SK-N-SH (cell line): ENCODE data around the gene ANO4.

Experiments used
- CHD2 ChIP-seq: fragments of 150-350 bp; IDR thresholded peaks from 2 replicates; pipeline ENCODE4 v1.6.1; 2018; ENCODE audit warnings: low read length; ENCODE audit not compliant: partially characterized antibody
- EZH2phosphoT487 ChIP-seq: fragments of 200-600 bp; sonication (generic); IDR thresholded peaks from 2 replicates; pipeline ENCODE4 v1.6.1; 2017; ENCODE audit warnings: low read depth, mixed run types, mild to moderate bottlenecking, antibody characterized with exemption, moderate library complexity, borderline replicate concordance
- FOXJ3 ChIP-seq: sonication (generic); formaldehyde crosslinking; IDR thresholded peaks from 2 replicates; pipeline ENCODE4 v1.5.1; 2020; ENCODE audit warnings: mild to moderate bottlenecking, missing genetic modification reagents
- IRF3 ChIP-seq: fragments of 150-350 bp; IDR thresholded peaks from 2 replicates; pipeline ENCODE4 v1.6.1; 2016; ENCODE audit warnings: mild to moderate bottlenecking, low read depth, low read length
- POLR2AphosphoS5 ChIP-seq: IDR thresholded peaks from 2 replicates; pipeline ENCODE4 v1.6.1; 2012; ENCODE audit warnings: low read depth, low read length
- RAD21 ChIP-seq: IDR thresholded peaks from 2 replicates; pipeline ENCODE4 v1.6.1; 2012; ENCODE audit warnings: mild to moderate bottlenecking, low read length
- RXRA ChIP-seq: IDR thresholded peaks from 2 replicates; pipeline ENCODE4 v1.4.0; 2012; ENCODE audit warnings: low read depth, mild to moderate bottlenecking, borderline replicate concordance
- SMC3 ChIP-seq: IDR thresholded peaks from 2 replicates; pipeline ENCODE4 v1.6.1; 2012; ENCODE audit warnings: low read depth, low read length, improper control_type of control experiment
- TAF1 ChIP-seq: IDR thresholded peaks from 2 replicates; pipeline ENCODE4 v1.6.1; 2012; ENCODE audit warnings: low read depth, mild to moderate bottlenecking, low read length, moderate library complexity, borderline replicate concordance
- TCF12 ChIP-seq: IDR thresholded peaks from 2 replicates; pipeline ENCODE4 v1.4.0; 2012
- USF2 ChIP-seq: fragments of 150-350 bp; IDR thresholded peaks from 2 replicates; pipeline ENCODE4 v1.6.1; 2017; ENCODE audit warnings: antibody characterized with exemption, low read length, low read depth, borderline replicate concordance
- YY1 ChIP-seq: IDR thresholded peaks from 2 replicates; pipeline ENCODE4 v1.4.0; 2012; ENCODE audit warnings: low read depth, mild to moderate bottlenecking
- ZBTB33 ChIP-seq: IDR thresholded peaks from 2 replicates; pipeline ENCODE4 v1.4.0; 2012; ENCODE audit warnings: low read depth, borderline replicate concordance
- TF ChIP-seq, protein P1 (sequence below): fragments of 200-600 bp; sonication (generic); IDR thresholded peaks from 2 replicates; pipeline ENCODE4 v1.6.1; 2017; ENCODE audit warnings: antibody characterized with exemption, mild to moderate bottlenecking, moderate library complexity

DNA sequence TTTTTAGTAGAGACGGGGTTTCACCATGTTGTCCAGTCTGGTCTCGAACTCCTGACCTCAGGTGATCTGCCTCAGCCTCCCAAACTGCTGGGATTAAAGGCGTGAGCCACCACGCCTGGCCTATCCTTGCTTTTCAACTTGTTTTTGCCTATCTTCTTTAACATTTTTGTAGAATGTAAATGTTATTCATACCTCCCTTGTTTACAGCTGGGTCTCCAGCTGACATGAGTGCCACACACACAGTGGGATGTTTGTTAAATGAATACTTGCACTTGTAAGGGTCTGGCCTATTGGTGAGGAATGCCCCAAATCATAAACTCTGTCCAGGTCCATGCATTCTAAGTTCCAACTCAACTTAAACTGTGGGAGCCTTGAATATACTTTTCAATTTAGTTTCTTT is 176.3 kb downstream of the ANO4 start:
- TF ChIP-seq, protein P1, sequence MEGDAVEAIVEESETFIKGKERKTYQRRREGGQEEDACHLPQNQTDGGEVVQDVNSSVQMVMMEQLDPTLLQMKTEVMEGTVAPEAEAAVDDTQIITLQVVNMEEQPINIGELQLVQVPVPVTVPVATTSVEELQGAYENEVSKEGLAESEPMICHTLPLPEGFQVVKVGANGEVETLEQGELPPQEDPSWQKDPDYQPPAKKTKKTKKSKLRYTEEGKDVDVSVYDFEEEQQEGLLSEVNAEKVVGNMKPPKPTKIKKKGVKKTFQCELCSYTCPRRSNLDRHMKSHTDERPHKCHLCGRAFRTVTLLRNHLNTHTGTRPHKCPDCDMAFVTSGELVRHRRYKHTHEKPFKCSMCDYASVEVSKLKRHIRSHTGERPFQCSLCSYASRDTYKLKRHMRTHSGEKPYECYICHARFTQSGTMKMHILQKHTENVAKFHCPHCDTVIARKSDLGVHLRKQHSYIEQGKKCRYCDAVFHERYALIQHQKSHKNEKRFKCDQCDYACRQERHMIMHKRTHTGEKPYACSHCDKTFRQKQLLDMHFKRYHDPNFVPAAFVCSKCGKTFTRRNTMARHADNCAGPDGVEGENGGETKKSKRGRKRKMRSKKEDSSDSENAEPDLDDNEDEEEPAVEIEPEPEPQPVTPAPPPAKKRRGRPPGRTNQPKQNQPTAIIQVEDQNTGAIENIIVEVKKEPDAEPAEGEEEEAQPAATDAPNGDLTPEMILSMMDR = no peak
- TF ChIP-seq EZH2phosphoT487 (no peak), RAD21 (no peak), USF2 (no peak), IRF3 (no peak), CHD2 (no peak), TAF1 (no peak), FOXJ3 (CRISPR knock-in tag) (no peak), YY1 (no peak), RXRA (no peak), TCF12 (no peak), POLR2AphosphoS5 (no peak), SMC3 (no peak), ZBTB33 (no peak)
